ENCODE data around the gene TRPM8.

DNA sequence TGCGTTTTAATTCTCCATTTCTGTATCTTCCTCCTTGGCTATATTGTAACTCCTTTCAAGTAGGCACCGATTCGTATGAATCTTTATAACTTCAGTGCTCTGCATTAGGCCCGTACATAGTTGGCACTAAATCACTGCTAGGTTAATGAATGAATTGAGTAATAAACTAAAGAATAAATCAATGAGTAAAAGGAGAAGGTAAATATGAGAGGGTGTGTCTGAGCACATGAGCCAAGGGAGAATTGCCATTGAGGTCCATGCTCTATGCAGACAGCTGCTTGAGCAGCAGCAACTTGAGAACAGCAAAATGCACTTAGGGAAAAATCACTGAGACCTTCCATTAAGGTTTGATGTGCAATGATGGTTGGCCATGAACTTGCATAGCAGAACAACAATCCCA, 11.2 kb upstream of the TRPM8 start:
- TF ChIP-seq, protein P1, sequence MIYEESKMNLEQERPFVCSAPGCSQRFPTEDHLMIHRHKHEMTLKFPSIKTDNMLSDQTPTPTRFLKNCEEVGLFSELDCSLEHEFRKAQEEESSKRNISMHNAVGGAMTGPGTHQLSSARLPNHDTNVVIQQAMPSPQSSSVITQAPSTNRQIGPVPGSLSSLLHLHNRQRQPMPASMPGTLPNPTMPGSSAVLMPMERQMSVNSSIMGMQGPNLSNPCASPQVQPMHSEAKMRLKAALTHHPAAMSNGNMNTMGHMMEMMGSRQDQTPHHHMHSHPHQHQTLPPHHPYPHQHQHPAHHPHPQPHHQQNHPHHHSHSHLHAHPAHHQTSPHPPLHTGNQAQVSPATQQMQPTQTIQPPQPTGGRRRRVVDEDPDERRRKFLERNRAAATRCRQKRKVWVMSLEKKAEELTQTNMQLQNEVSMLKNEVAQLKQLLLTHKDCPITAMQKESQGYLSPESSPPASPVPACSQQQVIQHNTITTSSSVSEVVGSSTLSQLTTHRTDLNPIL (CRISPR knock-in tag; IDR thresholded peaks at IDR 0.05; ENCODE audit: low read depth): no peak
- TF ChIP-seq RARB (CRISPR knock-in tag; IDR thresholded peaks at IDR 0.05) (no peak), ZFP30 (CRISPR knock-in tag; IDR thresholded peaks at IDR 0.05) (no peak), ZNF70 (CRISPR knock-in tag; IDR thresholded peaks at IDR 0.05) (no peak), TOX (CRISPR knock-in tag; IDR thresholded peaks at IDR 0.05; ENCODE audit: borderline replicate concordance) (no peak), ZFP3 (CRISPR knock-in tag; IDR thresholded peaks at IDR 0.05) (no peak)
- TF ChIP-seq, protein P2, sequence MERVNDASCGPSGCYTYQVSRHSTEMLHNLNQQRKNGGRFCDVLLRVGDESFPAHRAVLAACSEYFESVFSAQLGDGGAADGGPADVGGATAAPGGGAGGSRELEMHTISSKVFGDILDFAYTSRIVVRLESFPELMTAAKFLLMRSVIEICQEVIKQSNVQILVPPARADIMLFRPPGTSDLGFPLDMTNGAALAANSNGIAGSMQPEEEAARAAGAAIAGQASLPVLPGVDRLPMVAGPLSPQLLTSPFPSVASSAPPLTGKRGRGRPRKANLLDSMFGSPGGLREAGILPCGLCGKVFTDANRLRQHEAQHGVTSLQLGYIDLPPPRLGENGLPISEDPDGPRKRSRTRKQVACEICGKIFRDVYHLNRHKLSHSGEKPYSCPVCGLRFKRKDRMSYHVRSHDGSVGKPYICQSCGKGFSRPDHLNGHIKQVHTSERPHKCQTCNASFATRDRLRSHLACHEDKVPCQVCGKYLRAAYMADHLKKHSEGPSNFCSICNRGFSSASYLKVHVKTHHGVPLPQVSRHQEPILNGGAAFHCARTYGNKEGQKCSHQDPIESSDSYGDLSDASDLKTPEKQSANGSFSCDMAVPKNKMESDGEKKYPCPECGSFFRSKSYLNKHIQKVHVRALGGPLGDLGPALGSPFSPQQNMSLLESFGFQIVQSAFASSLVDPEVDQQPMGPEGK (CRISPR knock-in tag; IDR thresholded peaks at IDR 0.05; ENCODE audit: borderline replicate concordance): no peak
- TF ChIP-seq, protein P3, sequence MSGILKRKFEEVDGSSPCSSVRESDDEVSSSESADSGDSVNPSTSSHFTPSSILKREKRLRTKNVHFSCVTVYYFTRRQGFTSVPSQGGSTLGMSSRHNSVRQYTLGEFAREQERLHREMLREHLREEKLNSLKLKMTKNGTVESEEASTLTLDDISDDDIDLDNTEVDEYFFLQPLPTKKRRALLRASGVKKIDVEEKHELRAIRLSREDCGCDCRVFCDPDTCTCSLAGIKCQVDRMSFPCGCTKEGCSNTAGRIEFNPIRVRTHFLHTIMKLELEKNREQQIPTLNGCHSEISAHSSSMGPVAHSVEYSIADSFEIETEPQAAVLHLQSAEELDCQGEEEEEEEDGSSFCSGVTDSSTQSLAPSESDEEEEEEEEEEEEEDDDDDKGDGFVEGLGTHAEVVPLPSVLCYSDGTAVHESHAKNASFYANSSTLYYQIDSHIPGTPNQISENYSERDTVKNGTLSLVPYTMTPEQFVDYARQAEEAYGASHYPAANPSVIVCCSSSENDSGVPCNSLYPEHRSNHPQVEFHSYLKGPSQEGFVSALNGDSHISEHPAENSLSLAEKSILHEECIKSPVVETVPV (CRISPR knock-in tag; IDR thresholded peaks at IDR 0.05): no peak
- TF ChIP-seq, protein P4, sequence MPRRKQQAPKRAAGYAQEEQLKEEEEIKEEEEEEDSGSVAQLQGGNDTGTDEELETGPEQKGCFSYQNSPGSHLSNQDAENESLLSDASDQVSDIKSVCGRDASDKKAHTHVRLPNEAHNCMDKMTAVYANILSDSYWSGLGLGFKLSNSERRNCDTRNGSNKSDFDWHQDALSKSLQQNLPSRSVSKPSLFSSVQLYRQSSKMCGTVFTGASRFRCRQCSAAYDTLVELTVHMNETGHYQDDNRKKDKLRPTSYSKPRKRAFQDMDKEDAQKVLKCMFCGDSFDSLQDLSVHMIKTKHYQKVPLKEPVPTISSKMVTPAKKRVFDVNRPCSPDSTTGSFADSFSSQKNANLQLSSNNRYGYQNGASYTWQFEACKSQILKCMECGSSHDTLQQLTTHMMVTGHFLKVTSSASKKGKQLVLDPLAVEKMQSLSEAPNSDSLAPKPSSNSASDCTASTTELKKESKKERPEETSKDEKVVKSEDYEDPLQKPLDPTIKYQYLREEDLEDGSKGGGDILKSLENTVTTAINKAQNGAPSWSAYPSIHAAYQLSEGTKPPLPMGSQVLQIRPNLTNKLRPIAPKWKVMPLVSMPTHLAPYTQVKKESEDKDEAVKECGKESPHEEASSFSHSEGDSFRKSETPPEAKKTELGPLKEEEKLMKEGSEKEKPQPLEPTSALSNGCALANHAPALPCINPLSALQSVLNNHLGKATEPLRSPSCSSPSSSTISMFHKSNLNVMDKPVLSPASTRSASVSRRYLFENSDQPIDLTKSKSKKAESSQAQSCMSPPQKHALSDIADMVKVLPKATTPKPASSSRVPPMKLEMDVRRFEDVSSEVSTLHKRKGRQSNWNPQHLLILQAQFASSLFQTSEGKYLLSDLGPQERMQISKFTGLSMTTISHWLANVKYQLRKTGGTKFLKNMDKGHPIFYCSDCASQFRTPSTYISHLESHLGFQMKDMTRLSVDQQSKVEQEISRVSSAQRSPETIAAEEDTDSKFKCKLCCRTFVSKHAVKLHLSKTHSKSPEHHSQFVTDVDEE (CRISPR knock-in tag; IDR thresholded peaks at IDR 0.05): no peak
